Measurements from ENCODE around the gene SDSL. TPM values are rescaled to one million over a fixed set of nuclear protein-coding genes. Genes with fewer than 3 reads are reported as not detected.

SDSL gene
- total RNA-seq, 3 donors from 2014 or later (not counting 1 experiment from before 2014, with no cell fraction given), result 1.0 to 7.5 (median 3.7) TPM

DNA sequence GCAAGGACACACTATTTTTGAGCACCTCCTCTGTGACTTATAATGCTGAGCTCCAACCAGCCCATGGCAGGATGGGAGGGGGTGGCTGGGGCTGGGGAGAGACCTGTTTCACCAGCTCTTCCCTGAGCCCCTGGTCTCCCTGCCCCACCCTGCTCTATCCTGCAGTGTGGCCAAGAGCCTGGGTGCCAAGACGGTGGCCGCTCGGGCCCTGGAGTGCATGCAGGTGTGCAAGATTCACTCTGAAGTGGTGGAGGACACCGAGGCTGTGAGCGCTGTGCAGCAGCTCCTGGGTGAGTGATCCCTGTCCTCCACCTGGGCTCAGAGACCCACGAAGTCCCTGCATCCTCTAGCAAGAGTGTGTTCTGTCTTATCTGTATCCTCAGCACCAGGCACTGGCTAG, 14.4 kb downstream of the SDSL start:
- H3K27ac Mint-ChIP-seq, result no peak overlapping the region
- DNase-seq, result no peak
- H3K36me3 Mint-ChIP-seq, result no peaks in the 10 kb centered on the region
- Histone ChIP-seq H3K9me3 (ENCODE audit: control insufficient read depth, insufficient read depth, low read length) (no peaks in the 10 kb centered on the region), H3K36me3 (ENCODE audit: control insufficient read depth, insufficient read depth, low read length) (no peaks in the 10 kb centered on the region), H3K4me3 (ENCODE audit: low read length) (no peak overlapping the region), H3K27ac (ENCODE audit: low read length) (no peak overlapping the region), H3K4me1 (ENCODE audit: control insufficient read depth, insufficient read depth, low read length) (no peaks in the 10 kb centered on the region), H3K27me3 (ENCODE audit: control insufficient read depth, insufficient read depth, low read length) (no peaks in the 10 kb centered on the region)
- TF ChIP-seq, protein P1, sequence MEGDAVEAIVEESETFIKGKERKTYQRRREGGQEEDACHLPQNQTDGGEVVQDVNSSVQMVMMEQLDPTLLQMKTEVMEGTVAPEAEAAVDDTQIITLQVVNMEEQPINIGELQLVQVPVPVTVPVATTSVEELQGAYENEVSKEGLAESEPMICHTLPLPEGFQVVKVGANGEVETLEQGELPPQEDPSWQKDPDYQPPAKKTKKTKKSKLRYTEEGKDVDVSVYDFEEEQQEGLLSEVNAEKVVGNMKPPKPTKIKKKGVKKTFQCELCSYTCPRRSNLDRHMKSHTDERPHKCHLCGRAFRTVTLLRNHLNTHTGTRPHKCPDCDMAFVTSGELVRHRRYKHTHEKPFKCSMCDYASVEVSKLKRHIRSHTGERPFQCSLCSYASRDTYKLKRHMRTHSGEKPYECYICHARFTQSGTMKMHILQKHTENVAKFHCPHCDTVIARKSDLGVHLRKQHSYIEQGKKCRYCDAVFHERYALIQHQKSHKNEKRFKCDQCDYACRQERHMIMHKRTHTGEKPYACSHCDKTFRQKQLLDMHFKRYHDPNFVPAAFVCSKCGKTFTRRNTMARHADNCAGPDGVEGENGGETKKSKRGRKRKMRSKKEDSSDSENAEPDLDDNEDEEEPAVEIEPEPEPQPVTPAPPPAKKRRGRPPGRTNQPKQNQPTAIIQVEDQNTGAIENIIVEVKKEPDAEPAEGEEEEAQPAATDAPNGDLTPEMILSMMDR (IDR thresholded peaks at IDR 0.05), result no peak
- H3K9me3 Mint-ChIP-seq, result no peaks in the 10 kb centered on the region
- no peak for ATAC-seq
- WGBS (ENCODE audit: insufficient coverage), result 84% methylated on average over 6 of the region's 6 CpGs
- no peak overlapping the region for H3K4me3 Mint-ChIP-seq
- no peaks in the 10 kb centered on the region for H3K27me3 Mint-ChIP-seq (ENCODE audit: low read depth in 2 of 2)
- intact Hi-C loops (cut with micrococcal nuclease), result no loop called here
- no peaks in the 10 kb centered on the region for H3K4me1 Mint-ChIP-seq

DNA sequence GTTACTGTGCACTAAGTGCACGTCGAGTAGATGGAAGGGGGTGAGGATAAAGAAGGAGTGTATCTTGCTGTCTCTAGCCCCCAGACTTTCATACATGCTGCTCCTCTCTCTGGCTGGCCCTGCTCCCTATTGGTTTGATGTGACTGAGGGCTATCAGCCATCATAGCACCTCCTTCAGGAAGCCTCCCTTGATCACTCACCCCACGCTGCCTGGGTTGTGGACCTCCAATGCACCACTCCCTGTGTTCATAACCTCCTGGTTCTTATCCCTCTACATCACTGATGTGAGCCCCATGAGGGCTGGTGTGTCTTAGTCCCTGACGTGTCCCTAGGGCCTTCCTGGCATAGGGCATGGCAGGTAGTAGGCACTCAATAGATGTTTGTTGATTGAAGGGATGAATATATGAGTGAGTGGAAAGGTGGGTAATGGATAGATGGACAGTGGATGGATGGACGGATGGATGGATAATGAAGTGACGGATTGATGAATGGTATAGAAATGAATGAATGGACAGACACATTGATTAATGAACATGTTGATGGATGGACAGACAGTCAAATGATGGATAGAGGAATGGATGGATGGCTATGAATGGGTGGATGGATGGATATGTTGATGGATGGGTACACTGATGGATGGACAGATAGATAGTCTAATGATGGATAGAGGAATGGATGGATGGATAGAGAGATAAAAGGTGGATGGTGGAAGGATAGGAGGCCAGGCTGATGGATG, 15.0 kb downstream of the SDSL start:
- no peak for ATAC-seq
- no peak overlapping the region for H3K4me3 Mint-ChIP-seq
- intact Hi-C loops (cut with micrococcal nuclease), result no loop called here
- no peak overlapping the region for H3K27ac Mint-ChIP-seq
- no peaks in the 10 kb centered on the region for H3K4me1 Mint-ChIP-seq
- Histone ChIP-seq H3K9me3 (ENCODE audit: control insufficient read depth, insufficient read depth, low read length) (no peaks in the 10 kb centered on the region), H3K36me3 (ENCODE audit: control insufficient read depth, insufficient read depth, low read length) (no peaks in the 10 kb centered on the region), H3K4me3 (ENCODE audit: low read length) (no peak overlapping the region), H3K4me1 (ENCODE audit: control insufficient read depth, insufficient read depth, low read length) (no peaks in the 10 kb centered on the region), H3K27me3 (ENCODE audit: control insufficient read depth, insufficient read depth, low read length) (no peaks in the 10 kb centered on the region), H3K27ac (ENCODE audit: low read length) (no peak overlapping the region)
- no peaks in the 10 kb centered on the region for H3K27me3 Mint-ChIP-seq (ENCODE audit: low read depth in 2 of 2)
- 87% methylated on average over 4 of the region's 6 CpGs for WGBS (ENCODE audit: insufficient coverage)
- H3K9me3 Mint-ChIP-seq, result no peaks in the 10 kb centered on the region
- no peaks in the 10 kb centered on the region for H3K36me3 Mint-ChIP-seq
- DNase-seq, result no peak
- TF ChIP-seq, protein P1 (IDR thresholded peaks at IDR 0.05), result no peak

- no peak overlapping the region for H3K27ac Mint-ChIP-seq
- H3K36me3 Mint-ChIP-seq, result no peaks in the 10 kb centered on the region
- Histone ChIP-seq H3K27me3 (ENCODE audit: control insufficient read depth, insufficient read depth, low read length) (no peaks in the 10 kb centered on the region), H3K9me3 (ENCODE audit: control insufficient read depth, insufficient read depth, low read length) (no peaks in the 10 kb centered on the region), H3K27ac (ENCODE audit: low read length) (no peak overlapping the region), H3K4me3 (ENCODE audit: low read length) (no peak overlapping the region), H3K36me3 (ENCODE audit: control insufficient read depth, insufficient read depth, low read length) (no peaks in the 10 kb centered on the region), H3K4me1 (ENCODE audit: control insufficient read depth, insufficient read depth, low read length) (no peaks in the 10 kb centered on the region)
- TF ChIP-seq, protein P1 (IDR thresholded peaks at IDR 0.05), result no peak
- H3K9me3 Mint-ChIP-seq, result no peaks in the 10 kb centered on the region
- no peaks in the 10 kb centered on the region for H3K4me1 Mint-ChIP-seq
- H3K4me3 Mint-ChIP-seq, result no peak overlapping the region
- DNase-seq (no peak), ATAC-seq (no peak)
- 87% methylated on average over 9 of the region's 9 CpGs for WGBS (ENCODE audit: insufficient coverage)
- H3K27me3 Mint-ChIP-seq (ENCODE audit: low read depth in 2 of 2), result no peaks in the 10 kb centered on the region
- intact Hi-C loops (cut with micrococcal nuclease), result no loop called here
Measured at GRCh38 chr12:113437729-113438100, 15.5 kb downstream of the SDSL start.
